Measurements from ENCODE around the gene HMBS. TPM values are rescaled to one million over a fixed set of nuclear protein-coding genes. Genes with fewer than 3 reads are reported as not detected.

HMBS gene
- total RNA-seq, 1 experiment from 2014 or later: 9.3 TPM

DNA sequence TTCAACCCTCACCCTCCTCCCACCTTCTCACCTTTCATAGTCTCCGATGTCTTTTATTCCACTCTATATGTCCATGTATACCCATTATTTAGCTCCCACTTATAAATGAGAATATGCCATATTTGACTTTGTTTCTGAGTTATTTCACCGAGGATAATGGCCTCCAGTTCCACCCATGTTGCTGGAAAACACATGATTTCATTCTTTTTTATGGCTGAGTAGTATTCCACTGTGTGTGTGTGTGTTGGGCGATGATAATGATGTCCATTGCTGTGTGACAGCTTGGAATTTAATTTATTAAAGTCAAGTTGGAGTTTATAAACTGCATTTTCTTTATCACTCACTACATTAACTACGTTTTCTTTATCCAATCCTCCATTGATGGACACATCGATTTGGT lies 33.5 kb downstream of the HMBS start:
- H3K9me2 ChIP-seq (replicated peaks; ENCODE audit: low read length): no peaks in the 10 kb centered on the region
- peaks cover 18% of the 10 kb centered on the region for H3K79me2 ChIP-seq (ENCODE audit: low read length)
- ATAC-seq: no peak
- H3K9me3 ChIP-seq (ENCODE audit: low read length): no peaks in the 10 kb centered on the region
- H4K20me1 ChIP-seq (ENCODE audit: low read length): no peaks in the 10 kb centered on the region
- no TSS peak for BruUV-seq (replicated peaks)
- no peak for TF ChIP-seq EZH2phosphoT487 (IDR thresholded peaks at IDR 0.05; ENCODE audit: borderline replicate concordance, low read length)
- no peak for TF ChIP-seq CTCF (conservative IDR thresholded peaks at IDR 0.05; ENCODE audit: low read depth, low read length)
- no peak for TF ChIP-seq EZH2 (IDR thresholded peaks at IDR 0.05; ENCODE audit: low read length, unreplicated experiment)
- no peak overlapping the region for H3K9ac ChIP-seq (ENCODE audit: low read length)
- no peak overlapping the region for H3K4me3 ChIP-seq (ENCODE audit: low read length)
- no peaks in the 10 kb centered on the region for H3F3A ChIP-seq (ENCODE audit: low read length, unreplicated experiment)
- H3K27ac ChIP-seq (ENCODE audit: low read length): no peak overlapping the region
- DNase-seq: no peak
- H2AFZ ChIP-seq (ENCODE audit: low read length): no peak overlapping the region
- intact Hi-C loops (cut with micrococcal nuclease): no loop called here
- no peak overlapping the region for H3K4me2 ChIP-seq (ENCODE audit: low read length)
- CTCF ChIA-PET: no interaction called here
- no peaks in the 10 kb centered on the region for H3K27me3 ChIP-seq (ENCODE audit: low read length)
- peaks cover 15% of the 10 kb centered on the region for H3K4me1 ChIP-seq (ENCODE audit: insufficient read depth, low read length)
- H3K36me3 ChIP-seq (ENCODE audit: low read depth, low read length): peaks cover 15% of the 10 kb centered on the region; the same call in 1 of the 2 replicates
- POLR2A ChIA-PET (ENCODE audit: unreplicated experiment): no interaction called here

- Histone ChIP-seq H3K27ac (ENCODE audit: low read length) (no peak overlapping the region), H3K4me3 (ENCODE audit: low read length) (no peak overlapping the region), H3K4me1 (ENCODE audit: insufficient read depth, low read length) (peaks cover 15% of the 10 kb centered on the region), H3K9ac (ENCODE audit: low read length) (no peak overlapping the region), H3K4me2 (ENCODE audit: low read length) (no peak overlapping the region), H3K9me3 (ENCODE audit: low read length) (no peaks in the 10 kb centered on the region), H3F3A (ENCODE audit: low read length, unreplicated experiment) (no peaks in the 10 kb centered on the region), H3K36me3 (ENCODE audit: low read depth, low read length) (peaks cover 13% of the 10 kb centered on the region; the same call in 1 of the 2 replicates), H4K20me1 (ENCODE audit: low read length) (no peaks in the 10 kb centered on the region), H3K9me2 (replicated peaks; ENCODE audit: low read length) (no peaks in the 10 kb centered on the region), H3K79me2 (ENCODE audit: low read length) (peaks cover 25% of the 10 kb centered on the region), H3K27me3 (ENCODE audit: low read length) (no peaks in the 10 kb centered on the region), H2AFZ (ENCODE audit: low read length) (no peak overlapping the region)
- DNase-seq (no peak), ATAC-seq (no peak)
- POLR2A ChIA-PET (ENCODE audit: unreplicated experiment): no interaction called here
- TF ChIP-seq EZH2phosphoT487 (IDR thresholded peaks at IDR 0.05; ENCODE audit: borderline replicate concordance, low read length) (no peak), CTCF (conservative IDR thresholded peaks at IDR 0.05; ENCODE audit: low read depth, low read length) (no peak), EZH2 (IDR thresholded peaks at IDR 0.05; ENCODE audit: low read length, unreplicated experiment) (no peak)
- intact Hi-C loops (cut with micrococcal nuclease): no loop called here
- BruUV-seq (replicated peaks): no TSS peak
- CTCF ChIA-PET: interaction anchor here (0.6 kb wide), 1 partner anchor 17 kb away, joined by 3 read pairs; no protein-coding TSS in a partner anchor
These were observed 34.3 kb downstream of the HMBS start for GRCh38 chr11:119118946-119119345.

DNA sequence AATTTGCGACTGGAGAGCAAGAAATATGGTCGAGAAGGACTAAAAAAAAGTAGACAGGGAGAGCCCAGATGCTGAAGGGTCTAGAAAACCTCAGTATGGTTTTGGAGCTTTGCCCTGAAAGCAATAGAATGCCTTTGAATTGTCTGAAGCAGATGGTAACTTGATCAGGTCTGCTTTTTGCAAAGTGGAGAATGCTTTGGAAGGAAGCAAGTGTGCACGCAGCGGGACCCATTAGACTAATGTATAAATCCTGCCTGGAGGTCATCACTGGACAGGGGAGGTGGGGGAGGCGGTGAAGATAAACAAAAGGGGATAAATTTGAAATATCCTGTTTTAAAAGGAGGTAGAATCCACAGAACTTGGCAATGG lies 35.9 kb downstream of the HMBS start:
- peak overlapping the region; percentile 91 for H3K4me3 ChIP-seq (ENCODE audit: low read length)
- peaks cover 29% of the 10 kb centered on the region for H3K79me2 ChIP-seq (ENCODE audit: low read length)
- intact Hi-C loops (cut with micrococcal nuclease): loop anchor here (1.0 to 2.0 kb wide), 2 partner anchors 12 to 20 kb away; partner anchors contain the start of gene DPAGT1
- H3K4me2 ChIP-seq (ENCODE audit: low read length): peak overlapping the region; percentile 95
- H3K4me1 ChIP-seq (ENCODE audit: insufficient read depth, low read length): peaks cover 15% of the 10 kb centered on the region
- H4K20me1 ChIP-seq (ENCODE audit: low read length): no peaks in the 10 kb centered on the region
- TF ChIP-seq EZH2 (IDR thresholded peaks at IDR 0.05; ENCODE audit: low read length, unreplicated experiment) (no peak), EZH2phosphoT487 (IDR thresholded peaks at IDR 0.05; ENCODE audit: borderline replicate concordance, low read length) (no peak), CTCF (conservative IDR thresholded peaks at IDR 0.05; ENCODE audit: low read depth, low read length) (no peak)
- H3K9ac ChIP-seq (ENCODE audit: low read length): peak overlapping the region; percentile 85
- ChIA-PET CTCF (no interaction called here), POLR2A (ENCODE audit: unreplicated experiment) (interaction anchor here (1.3 kb wide), 1 partner anchor 26 kb away, joined by 5 read pairs; no protein-coding TSS in a partner anchor)
- peaks cover 10% of the 10 kb centered on the region; the same call in 1 of the 2 replicates for H3K36me3 ChIP-seq (ENCODE audit: low read depth, low read length)
- ATAC-seq (peak; percentile 13), DNase-seq (peak; percentile 46)
- H3K27me3 ChIP-seq (ENCODE audit: low read length): no peaks in the 10 kb centered on the region
- H3K9me2 ChIP-seq (replicated peaks; ENCODE audit: low read length): no peaks in the 10 kb centered on the region
- no peaks in the 10 kb centered on the region for H3F3A ChIP-seq (ENCODE audit: low read length, unreplicated experiment)
- H3K9me3 ChIP-seq (ENCODE audit: low read length): no peaks in the 10 kb centered on the region
- peak overlapping the region; percentile 35 for H3K27ac ChIP-seq (ENCODE audit: low read length)
- peak overlapping the region; percentile 93 for H2AFZ ChIP-seq (ENCODE audit: low read length)
- BruUV-seq (replicated peaks): TSS peak; percentile 93
